Measurements from ENCODE around the gene CPT1C.

The CPT1C gene

DNA sequence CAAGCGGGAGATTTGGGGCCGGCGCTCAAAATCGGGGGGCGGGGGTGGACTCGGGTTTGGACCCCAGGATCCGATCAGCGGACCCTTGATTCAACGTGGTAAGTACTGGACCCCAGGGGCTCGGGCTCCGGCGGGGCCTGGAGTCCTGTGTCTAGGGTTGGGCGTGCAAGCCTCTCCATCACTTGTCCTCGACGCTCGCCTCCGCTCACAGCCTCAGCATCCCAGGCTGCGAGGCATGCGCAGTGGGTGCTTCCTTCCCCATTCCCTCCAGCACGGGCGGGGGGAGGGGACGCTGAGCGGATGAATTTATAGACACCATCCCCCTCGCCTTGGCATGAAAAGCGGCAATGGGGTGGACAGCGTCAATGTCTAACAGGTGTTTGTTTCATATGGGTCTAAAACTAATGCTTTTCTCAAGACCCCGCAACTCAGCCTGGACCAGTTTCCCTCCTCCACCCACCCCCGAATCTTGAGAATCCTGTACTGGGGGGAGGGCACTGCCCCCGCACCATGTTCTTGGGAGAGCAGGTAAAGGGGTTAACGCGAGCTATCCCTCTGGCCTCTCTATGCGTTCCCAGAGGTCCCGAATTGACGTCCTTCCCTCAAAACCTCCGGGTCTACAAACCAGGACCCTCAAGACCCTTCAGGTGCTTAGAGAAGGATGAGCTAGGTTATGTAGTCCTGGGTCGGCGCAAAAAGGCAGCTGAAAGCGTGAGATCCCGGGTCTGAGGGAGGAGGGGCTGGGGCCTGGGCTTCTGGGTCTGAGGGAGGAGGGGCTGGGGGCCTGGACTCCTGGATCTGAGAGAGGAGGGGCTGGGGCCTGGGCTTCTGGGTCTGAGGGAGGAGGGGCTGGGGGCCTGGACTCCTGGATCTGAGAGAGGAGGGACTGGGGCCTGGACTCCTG lies 579 bp downstream of the CPT1C start:
- TF ChIP-seq TAF1 (IDR thresholded peaks at IDR 0.05; ENCODE audit: borderline replicate concordance, insufficient read depth, low read length), result no peak
- no peak for TF ChIP-seq FOXP2 (optimal IDR thresholded peaks at IDR 0.05; ENCODE audit: borderline replicate concordance, extremely low read depth, extremely low read length, insufficient read depth)
- TF ChIP-seq REST (IDR thresholded peaks at IDR 0.05; ENCODE audit: insufficient read depth in 1 of 2, low read depth in 2 of 2, low read length in 2 of 2), result no peak
- TF ChIP-seq SIN3A (IDR thresholded peaks at IDR 0.05; ENCODE audit: borderline replicate concordance, insufficient read depth, low read length), result no peak
- no peak for TF ChIP-seq POLR2AphosphoS5 (IDR thresholded peaks at IDR 0.05; ENCODE audit: low read depth, low read length)

- TF ChIP-seq POLR2AphosphoS5 (IDR thresholded peaks at IDR 0.05; ENCODE audit: low read depth, low read length) (no peak), FOXP2 (optimal IDR thresholded peaks at IDR 0.05; ENCODE audit: borderline replicate concordance, extremely low read depth, extremely low read length, insufficient read depth) (no peak), TAF1 (IDR thresholded peaks at IDR 0.05; ENCODE audit: borderline replicate concordance, insufficient read depth, low read length) (no peak), SIN3A (IDR thresholded peaks at IDR 0.05; ENCODE audit: borderline replicate concordance, insufficient read depth, low read length) (no peak), REST (IDR thresholded peaks at IDR 0.05; ENCODE audit: insufficient read depth in 1 of 2, low read depth in 2 of 2, low read length in 2 of 2) (no peak)
Observed at GRCh38 chr19:49692147-49692506, 1.2 kb downstream of the CPT1C start.

DNA sequence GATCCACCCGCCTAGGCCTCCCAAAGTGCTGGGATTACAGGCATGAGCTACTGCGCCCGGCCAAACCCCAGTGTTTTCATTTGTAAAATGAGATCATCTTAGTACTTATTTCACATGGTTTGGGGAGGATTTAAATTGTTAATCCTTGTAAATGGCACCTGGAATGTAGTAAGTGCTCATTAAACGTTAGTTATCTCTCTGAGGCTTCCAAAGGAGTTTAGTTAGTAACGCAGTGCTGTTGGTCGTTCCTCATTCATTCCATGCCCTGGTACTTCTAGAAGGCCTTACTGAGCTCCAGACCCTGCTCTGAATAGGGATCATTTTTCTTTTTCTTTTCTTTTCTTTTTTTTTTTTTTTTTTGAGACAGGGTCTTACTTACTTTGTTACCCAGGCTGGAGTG lies 5.2 kb downstream of the CPT1C start:
- TF ChIP-seq POLR2AphosphoS5 (IDR thresholded peaks at IDR 0.05; ENCODE audit: low read depth, low read length) (no peak), FOXP2 (optimal IDR thresholded peaks at IDR 0.05; ENCODE audit: borderline replicate concordance, extremely low read depth, extremely low read length, insufficient read depth) (no peak), TAF1 (IDR thresholded peaks at IDR 0.05; ENCODE audit: borderline replicate concordance, insufficient read depth, low read length) (no peak), SIN3A (IDR thresholded peaks at IDR 0.05; ENCODE audit: borderline replicate concordance, insufficient read depth, low read length) (no peak), REST (IDR thresholded peaks at IDR 0.05; ENCODE audit: insufficient read depth in 1 of 2, low read depth in 2 of 2, low read length in 2 of 2) (no peak)

DNA sequence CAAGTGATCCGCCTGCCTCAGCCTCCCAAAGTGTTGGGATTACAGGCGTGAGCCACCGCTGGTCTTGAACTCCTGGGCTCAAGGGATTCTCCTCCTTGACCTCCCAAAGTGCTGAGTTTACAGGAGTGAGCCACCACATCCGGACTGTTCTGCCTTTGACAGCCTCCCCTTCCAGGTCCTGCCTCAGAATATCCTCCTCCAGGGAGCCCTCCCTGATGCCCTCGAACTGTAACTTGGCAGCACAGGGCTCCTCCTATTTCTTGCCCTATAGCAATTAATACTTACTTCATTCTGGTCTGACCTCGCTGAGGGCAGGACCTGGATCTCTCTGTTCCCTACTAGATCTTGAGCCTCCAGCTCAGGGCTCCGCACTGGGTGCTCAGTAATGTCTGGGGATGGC lies 5.9 kb downstream of the CPT1C start:
- no peak for TF ChIP-seq REST (IDR thresholded peaks at IDR 0.05; ENCODE audit: insufficient read depth in 1 of 2, low read depth in 2 of 2, low read length in 2 of 2)
- TF ChIP-seq SIN3A (IDR thresholded peaks at IDR 0.05; ENCODE audit: borderline replicate concordance, insufficient read depth, low read length), result no peak
- TF ChIP-seq TAF1 (IDR thresholded peaks at IDR 0.05; ENCODE audit: borderline replicate concordance, insufficient read depth, low read length), result no peak
- no peak for TF ChIP-seq FOXP2 (optimal IDR thresholded peaks at IDR 0.05; ENCODE audit: borderline replicate concordance, extremely low read depth, extremely low read length, insufficient read depth)
- no peak for TF ChIP-seq POLR2AphosphoS5 (IDR thresholded peaks at IDR 0.05; ENCODE audit: low read depth, low read length)
